Measurements from ENCODE around the gene FTSJ3.

- TF ChIP-seq POLR2AphosphoS5 (IDR thresholded peaks at IDR 0.05; ENCODE audit: insufficient read depth in 1 of 2, low read depth in 1 of 2): no peak
- no peak for TF ChIP-seq CTCF (IDR thresholded peaks at IDR 0.05)
These were observed 7.6 kb downstream of the FTSJ3 start for GRCh38 chr17:63819585-63820537.
